DMS 273 (cell line): Measurements from ENCODE around the gene P2RY6.
A peak's percentile ranks its signal among the peaks of the same experiment; 100 is the strongest.
"Not testable (repeated sequence)": the region's sequence is repeated elsewhere in the genome, so short reads cannot be mapped to it uniquely, and the experiment has no call there.

Experiments used
- DNase-seq: peaks from one replicate; lab custom pipeline; 2025; ENCODE audit not compliant: unreplicated experiment; lab: John Stamatoyannopoulos, UW

P2RY6 gene

DNA sequence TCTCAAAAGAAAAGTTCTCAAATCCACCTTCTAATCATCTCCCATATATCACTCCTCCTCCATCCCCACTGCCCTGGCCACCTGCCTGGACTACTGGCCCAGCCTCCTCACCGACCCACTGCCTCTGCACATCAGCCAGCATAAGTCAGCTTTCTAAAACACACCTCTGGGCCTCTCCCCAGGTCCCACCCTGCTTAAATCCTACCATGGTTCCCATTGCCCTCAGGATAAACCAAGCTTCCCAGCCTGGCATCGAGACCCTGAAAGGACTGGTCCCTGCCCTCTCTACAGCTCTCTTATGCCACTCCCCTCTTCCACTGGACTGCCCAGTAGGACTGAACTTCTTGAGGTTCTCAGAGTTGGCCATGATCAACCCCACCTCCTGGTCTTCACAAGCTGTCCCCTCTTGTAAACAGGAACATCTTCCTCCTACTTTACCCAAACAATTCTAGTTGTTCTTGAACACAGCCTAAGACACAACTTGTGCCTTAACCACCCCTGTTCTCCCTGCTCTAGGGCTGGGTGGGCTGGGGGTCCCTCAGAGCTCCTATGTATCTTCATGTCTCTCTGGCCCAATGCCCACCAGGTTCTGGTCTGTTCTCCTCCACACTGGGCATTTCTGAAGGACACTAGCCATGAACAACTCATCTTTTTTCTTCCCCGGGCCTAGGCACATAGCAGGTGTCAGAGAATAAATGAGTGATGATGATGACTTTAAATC is 12.6 kb upstream of the P2RY6 start:
- DNase-seq, result no peak

DNA sequence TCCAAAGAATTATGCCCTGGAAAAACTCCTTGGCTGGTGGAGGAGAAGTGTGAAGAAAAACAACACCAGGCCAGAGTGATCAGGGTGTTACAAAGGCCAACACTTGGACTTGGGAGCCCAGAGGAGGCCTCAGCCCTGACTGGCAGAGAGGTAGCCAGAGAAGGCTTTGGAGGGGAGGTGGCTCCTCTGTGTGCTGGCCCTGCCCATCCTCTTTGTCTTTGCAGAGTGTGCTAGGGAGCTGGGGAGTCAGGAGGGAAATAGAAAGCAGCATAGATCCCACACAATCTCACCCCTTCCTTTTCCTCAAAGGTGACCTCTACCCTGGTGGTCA is 12.0 kb upstream of the P2RY6 start:
- DNase-seq, result no peak

DNA sequence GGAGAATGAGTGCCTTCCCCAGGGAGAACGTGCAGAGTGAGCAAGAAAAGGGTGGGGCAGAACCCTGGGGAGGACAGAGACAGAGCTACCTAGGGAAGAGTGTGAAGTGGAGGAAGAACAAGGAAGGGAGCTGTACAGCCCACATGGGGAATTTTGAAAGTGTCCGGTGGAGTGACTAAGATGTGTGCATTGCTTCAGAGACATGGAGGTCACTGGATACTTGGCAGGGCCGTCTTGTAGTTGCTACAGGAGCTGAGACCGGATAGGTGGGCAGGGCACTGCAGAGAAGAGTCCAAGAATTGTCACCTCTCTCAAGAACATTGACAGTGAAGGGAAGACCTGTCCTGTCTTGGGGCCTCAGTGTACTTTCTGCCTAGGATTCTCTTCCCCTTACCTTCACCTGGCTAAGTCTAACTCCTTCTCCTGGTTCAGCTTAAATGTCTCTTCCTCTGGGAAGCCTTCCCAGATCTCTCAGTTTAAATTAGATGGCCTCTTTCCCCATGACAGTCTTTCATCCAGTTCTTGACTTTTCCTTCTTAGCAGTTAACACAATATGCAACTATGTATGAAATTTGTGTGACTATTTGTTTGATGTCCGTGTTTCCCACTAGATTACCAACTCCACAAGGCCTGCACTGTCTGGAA is 9.2 kb upstream of the P2RY6 start:
- DNase-seq, result no peak

DNA sequence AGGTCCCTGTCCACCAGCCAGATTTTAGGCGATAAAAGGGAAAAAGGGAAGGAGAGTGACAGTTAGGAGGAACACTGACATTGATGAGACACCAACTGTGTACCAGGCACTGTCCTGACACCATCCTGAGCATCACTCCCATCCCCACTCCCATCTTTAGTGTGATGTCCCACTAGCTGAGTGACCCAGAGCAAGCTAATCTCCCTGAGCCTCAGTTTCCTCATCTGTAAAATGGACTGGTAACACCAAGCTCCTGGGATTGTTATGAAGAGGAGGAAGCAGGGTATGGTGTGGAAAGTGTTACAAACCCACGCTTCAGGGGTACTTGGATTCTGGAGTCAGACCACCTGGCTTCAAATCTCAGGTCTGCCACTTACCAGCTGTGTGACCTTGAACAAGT is 8.5 kb upstream of the P2RY6 start:
- DNase-seq, result no peak

DNA sequence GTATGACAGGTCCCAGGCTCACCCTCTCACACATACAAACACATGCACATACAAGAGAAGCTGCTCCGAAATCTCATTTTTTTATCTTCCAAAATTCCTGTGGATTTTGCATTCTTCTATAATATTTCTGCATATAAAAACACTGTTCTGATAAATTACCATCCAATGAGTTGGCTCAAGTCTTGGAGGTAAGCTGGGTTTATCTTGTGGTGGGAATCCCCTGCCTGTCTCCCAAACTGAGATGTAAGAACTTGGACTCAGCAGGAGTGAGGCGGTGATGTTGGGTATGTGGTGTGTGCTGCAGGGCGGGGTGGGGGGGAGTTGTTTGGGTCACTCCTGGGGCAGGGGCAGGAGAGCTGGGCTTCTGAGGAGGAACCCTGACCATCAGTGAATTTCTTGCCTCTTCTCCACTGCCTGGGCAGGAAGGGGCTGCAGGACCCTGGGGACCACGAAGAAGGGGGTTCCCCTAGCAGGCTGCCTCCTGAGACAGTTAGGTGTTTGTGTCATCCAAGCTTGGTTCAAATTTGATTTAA is 6.8 kb upstream of the P2RY6 start:
- no peak for DNase-seq

DNA sequence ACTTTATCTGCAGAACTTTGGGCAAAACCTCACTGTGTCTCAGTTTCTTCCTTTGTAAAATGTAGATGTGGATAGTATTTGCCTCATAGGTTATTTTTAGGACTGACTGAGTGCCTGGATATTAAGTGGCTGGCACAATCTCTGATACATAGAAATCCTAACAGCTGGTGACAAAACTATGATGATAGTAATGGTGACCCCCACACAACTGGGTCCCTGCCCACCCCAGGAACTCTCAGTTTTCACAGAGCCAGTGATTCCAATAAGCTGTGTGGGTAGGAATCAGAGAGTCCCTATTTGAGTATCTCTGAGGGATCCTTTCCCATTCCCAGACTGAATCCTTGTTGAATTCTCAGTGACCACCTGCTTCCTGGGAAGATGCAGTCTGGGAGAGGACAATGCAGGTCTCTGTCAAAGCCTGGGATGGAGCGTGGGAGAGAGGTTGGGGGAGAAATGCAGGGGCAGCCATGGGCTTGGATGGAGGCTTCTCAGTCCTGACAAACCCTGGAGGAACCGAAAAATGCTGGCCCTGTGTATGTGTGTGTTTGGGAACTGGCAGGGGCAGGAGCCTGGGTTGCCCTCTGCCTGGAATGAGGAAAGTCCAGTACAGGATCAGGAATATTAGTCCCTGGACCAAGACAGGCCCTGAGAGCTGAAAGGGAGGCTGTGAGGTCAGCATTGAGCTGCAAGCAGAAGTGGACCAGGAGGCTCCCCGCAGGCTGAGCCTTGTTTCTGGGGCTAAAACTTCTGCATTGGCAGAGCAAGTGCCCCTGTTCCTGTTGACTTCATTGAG is 6.1 kb upstream of the P2RY6 start:
- no peak for DNase-seq

DNA sequence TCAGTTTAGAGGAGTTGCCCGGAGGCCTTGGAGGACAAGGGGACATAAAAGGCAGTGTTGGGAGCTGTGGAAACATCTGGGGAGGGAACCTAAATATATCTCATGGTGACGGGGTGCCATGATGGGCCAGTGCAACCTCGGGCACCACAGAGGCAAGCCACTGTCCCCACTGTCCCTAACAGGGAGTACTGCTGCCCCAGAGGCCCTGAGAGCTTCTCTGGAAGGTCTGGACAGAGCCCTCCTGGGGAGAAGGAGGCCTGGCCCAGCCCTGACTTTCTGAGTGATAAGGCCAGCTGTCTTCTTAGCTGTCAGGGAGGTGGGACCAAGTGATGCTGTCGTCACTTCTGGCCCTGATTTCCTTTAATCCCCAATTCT is 5.5 kb upstream of the P2RY6 start:
- DNase-seq, result peak; percentile 34

DNA sequence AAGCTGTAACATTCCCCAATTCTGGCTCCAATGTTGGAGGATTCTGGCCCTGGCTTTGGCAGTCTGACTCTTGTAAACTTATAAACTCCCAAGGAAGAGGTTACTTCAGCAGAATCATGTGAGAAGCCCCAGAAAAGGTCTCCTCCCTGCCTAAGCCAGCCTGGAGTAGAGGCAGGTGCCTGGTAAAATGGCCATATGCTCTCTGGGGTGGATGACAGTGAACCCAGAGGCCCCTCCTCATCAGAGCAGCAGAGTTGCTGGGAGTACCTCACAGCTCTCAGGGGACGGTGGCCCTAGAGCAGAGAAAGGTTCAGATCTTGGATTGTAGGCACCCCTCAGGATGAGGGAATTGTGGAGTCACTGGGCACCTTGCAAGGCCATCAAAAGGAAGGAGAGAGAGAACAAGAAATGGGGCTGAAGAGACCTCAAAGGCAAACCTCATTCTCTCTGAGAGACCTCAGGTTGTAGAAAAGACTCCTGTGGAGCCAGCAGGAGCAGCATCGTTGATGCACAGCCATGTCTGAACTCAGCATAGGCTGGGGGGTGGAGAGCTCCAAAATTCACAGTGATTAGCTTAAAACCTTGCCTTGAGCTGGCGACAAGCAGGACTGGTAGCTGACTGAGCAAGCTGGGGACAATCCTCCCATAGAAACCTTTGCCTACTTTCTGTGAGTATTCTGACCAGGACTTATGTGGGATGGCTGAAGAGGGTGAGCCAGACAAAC is 4.9 kb upstream of the P2RY6 start:
- DNase-seq, result peak; percentile 15

DNA sequence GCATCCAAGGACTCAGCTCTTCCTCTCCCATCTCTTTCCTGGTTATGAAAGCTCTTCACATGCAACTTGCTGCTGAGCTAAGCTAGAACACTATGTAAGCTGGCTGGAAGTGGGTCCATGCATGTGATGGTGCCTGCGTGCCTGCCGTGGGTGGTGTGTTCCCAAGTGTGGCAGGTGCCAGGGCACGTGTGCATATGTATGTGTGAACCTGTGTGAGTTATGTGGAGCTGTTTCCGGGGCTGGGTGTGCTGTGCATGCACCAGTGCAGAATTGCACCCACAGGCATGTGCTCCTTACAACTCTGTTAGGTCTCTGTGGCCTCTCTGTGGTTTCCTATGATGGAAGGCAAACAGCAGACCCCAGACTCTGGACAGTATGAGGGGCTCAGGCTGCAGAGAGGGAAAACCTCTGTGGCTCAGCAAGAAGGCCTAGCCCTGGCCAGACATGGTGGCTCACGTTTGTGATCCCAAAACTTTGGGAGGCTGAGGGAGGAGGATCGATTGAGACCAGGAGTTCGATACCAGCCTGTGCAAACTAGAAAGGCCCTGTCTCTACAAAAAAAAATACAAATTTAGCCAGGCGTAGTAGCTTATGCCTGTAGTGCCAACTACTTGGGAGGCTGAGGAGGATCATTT is 4.1 kb upstream of the P2RY6 start:
- DNase-seq, result no peak

DNA sequence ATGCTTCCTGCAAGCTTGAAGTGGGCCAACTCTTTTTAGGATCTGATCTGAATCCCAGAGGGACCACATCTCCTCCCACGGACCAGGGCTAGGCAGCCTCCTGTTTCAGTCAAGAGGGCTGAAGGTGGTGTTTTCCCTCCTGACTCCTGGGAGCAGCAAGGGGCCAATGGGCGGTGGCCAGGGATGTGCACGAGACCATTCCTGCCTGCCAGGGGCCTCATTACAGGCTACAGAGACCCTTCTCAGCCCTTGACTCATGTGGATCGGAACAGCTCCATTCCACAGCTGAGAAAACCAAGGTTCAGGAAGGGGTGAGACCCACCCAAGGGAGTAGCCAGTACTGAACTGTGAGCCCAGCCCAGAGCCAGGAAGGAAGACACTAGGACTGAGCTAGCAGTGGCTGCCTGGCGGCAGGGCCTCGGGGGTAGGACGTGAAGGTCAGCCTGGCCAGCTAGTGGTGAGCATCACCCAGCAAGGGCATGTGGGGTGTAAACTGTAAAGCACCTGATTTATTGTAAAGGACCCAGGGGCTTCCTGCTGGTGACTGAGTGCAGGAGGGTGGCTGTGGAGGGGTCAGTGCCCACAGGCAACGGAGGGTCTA is 3.4 kb upstream of the P2RY6 start:
- no peak for DNase-seq

DNA sequence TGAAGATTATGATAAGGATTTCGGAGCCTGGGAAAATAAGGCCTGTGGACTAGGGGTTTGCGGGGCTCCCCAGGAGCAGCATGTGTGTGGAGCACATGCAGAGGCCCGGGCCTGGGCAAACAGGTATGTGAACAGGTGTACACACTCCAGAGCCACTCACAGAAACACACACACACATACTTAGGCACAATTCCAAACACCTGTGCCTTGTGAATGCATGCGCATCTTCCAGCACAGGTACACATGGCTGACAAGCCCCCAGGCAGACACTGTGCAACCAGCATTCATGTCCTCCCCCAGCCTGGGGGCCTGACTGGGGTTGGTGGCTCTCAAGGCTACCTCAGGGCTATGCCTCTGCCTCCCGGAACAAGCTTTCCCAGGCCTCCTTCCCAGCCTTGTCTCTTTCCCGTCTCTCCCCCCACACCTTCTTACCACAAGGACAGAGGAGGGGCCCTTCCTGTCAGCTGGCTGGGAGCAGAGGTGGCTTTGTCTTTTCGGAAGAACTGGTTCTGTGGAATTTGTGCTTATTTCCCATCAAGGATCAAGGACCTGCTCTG is 2.6 kb upstream of the P2RY6 start:
- DNase-seq, result no peak

DNA sequence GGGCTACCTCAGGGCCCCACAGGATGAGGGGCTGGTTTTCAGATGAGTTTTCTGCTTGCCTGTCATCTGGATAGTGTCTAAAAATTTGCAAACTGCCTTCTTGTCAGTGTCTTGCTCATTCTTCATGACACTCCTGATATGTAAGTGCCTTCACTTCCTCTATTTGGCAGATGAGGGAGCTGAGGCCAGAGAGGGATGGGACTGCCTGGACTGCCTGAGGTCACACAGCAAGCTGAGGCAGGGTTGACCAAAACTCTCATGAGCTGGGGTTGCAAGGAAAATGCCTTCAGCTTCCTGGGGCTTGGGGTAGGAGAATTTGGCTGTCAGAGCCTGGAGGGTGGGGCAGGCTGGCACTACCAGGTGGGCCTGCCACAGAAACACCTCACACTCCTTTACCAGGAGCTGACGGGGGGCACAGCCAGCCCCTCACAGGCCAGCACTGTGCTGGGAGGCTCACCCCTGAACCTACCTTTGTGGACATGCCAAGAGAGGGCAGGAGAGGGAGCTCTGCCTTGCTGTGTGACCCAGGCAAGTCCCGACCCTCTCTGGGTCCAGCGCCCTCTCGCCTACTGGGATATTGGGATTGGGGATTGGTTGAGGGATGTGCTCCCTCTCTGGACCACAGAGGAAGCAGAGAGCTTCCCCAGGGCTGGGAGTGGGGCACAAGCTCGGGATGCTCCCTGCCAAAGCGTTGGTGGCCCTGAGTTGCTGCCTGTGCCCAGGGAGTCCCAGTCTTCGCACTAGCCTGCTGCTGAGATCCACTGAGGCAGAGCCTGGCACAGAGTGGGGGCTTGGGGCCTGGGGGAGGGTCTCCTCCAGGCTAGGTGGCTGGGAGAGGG is 1.9 kb upstream of the P2RY6 start:
- DNase-seq, result no peak

DNA sequence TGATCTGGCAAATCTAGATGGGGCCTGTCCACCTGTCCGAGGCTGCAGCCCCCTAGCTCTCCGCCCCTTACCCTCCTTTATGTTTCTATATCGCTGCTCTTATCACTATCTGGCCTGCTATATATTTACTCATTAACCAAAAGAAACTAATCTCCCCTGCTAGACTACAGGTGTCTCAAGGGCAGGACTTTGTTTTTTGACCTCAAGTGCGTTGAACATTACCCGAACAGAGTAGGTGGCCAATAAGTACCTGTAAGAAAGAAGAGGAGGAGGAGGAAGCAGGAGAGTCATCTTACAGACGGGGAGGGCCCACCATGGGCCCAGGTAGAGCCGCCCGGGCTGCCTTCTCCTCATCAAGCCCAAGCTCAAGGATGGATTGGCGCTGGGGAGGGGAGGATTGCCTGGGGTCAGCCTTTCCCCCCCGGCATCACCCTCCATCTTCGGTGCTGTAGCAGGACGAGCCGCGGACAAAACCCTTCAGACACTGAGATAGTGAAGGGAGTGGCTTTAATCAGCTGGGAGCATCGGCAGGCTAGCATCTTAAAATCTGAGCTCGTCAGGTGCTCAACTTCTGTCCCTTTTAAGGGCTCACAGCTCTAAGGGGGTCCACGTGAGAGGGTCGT is 1.2 kb upstream of the P2RY6 start:
- no peak for DNase-seq

DNA sequence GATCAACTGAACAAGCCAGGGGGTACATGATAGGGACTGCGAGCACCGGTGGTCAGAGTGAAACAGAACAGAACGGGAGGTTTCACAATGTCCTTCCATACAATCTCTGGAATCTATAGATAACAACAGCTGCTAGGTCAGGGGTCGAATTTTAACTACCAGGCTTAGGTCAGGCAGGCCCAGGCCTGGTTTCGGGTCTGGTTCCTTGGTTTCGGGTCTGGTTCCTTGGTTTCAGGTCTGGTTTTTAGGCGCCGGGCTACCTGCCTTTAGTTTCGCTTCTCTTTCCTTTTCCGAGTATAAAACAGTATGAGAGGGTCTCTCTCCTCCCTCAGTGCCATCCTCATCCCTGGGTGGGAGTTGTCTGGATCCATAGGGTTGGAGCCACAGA is 666 bp upstream of the P2RY6 start:
- DNase-seq, result not testable (repeated sequence)

DNA sequence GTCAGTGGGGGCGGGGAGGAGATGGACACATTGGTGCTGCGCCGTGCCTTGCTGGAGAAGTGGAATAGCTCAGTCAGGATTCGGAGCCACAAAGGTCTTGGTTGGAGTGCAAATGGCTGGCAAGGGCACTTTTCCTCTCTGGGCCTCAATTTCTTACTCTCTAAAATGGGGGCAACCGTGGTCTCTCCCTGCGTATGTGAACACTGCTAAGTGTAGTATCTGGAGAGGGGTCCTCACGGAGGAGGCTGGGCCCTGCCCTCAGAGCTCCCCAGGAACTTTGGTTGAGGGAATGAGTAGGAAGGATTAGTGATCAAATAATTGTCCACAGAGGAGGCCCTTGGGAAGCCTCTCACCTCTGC is 521 bp downstream of the P2RY6 start:
- DNase-seq, result no peak

DNA sequence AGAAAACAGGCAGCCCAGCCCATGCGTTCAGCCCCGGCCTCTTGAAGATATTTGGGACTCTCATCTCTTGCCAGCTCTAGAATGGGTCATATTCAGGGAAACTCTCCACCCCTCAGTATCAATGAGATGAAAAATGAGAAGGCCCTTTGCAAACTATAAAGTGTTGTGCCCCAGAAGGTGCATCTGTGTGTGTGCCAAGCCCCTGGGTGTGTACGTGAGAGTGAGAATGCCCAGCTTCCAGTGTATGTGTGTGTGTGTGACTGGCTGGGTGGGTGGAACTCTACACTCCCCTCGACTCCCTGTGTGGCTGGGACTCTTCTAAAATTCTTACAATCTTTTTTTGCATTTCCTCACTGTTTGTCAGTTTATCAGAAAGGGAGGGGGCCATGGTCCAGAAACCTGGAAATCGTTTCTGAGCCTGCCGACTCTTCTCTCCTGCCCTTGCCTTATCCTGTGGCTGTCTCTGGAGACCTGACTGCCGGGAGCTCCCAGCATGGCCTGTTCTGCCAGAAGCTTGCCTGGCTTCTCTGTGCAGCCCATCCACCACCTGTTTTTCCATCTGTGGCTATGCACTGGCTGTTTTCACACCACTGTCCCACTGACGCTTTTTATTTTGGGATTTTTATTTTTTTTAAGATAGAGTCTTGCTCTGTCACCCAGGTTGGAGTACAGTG is 1.2 kb downstream of the P2RY6 start:
- DNase-seq, result peak; percentile 80

DNA sequence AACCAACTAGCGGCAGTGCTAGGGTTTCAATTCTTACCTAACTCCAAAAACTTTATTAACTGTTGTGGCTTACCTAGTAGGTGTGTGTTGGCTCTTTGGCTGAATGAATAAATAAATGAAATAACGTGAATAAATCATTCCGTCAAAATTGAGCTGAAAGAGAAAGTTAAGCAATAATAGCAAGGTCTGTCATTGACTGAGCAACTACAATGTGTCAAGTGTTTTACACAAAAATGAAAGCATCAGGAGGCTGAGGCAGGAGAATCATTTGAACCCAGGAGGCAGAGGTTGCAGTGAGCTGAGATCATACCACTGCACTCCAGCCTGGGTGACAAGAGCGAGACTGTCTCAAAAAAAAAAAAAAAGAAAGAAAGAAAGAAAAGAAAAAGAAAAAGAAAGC is 2.1 kb downstream of the P2RY6 start:
- not testable (repeated sequence) for DNase-seq

DNA sequence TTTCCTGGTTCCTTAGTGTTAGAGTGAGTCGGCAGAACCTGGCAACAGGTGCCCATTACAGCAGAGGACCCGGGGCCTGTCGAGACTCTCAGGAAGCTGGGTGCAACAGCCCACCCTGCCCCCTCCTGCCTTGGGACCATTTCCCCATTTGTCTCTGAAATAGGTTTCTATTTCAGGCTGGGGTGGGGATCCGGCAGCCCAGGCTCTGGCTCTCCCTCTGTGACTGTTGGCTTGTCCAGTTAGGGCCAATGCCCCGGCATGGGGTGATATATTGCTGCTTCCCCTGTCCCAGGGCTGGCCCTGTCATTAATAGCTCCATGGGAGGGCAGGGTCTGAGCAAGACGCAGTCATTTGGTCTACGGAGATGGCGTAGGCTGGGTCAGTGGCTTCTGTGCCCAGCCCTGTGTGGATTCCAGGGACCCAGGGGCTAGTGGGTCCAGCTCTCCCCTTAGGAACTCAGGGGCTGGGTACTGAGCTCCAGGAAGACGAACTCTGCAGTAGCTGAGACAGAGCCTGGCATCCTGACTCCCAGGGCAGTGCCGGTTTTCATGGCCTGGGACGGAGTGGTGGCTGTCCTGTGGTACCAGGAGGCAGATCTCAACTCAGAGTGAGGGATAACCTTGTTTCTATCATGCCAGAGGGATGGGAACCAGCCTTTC is 2.7 kb downstream of the P2RY6 start:
- no peak for DNase-seq
